Mesendoderm (in vitro differentiated cells): Measurements from ENCODE around the gene DLG4.
A peak's percentile ranks its signal among the peaks of the same experiment; 100 is the strongest.

Experiments
- DNase-seq: peaks from one replicate; pipeline ENCODE4 v3.0.0; 2013
- H2AK5ac ChIP-seq: 2 replicates; pipeline ENCODE4 v1.6.1; 2013; ENCODE audit warnings: low read length, inconsistent platforms
- H2BK120ac ChIP-seq: 2 replicates; pipeline ENCODE4 v1.6.1; 2013; ENCODE audit warnings: low read depth, mild to moderate bottlenecking, low read length, moderate library complexity, mixed read lengths
- H2BK15ac ChIP-seq: replicated peaks from 2 replicates; pipeline ENCODE4 v1.6.1; 2013; ENCODE audit warnings: low read depth, mild to moderate bottlenecking, moderate library complexity
- H2BK5ac ChIP-seq: 2 replicates; pipeline ENCODE4 v1.6.1; 2013; ENCODE audit warnings: low read length, inconsistent platforms
- H3K18ac ChIP-seq: 2 replicates; pipeline ENCODE4 v1.6.1; 2013; ENCODE audit warnings: mild to moderate bottlenecking, low read length, mixed read lengths
- H3K23ac ChIP-seq: one replicate; pipeline ENCODE4 v1.6.1; 2013; ENCODE audit warnings: low read length
- H3K27ac ChIP-seq: 2 replicates; pipeline ENCODE4 v1.5.1; 2013; ENCODE audit warnings: low read depth, mild to moderate bottlenecking, inconsistent platforms, low read length, moderate library complexity
- H3K27me3 ChIP-seq: 2 replicates; pipeline ENCODE4 v1.6.1; 2013; ENCODE audit warnings: low read length, control low read depth, mild to moderate bottlenecking, inconsistent platforms; ENCODE audit not compliant: insufficient read depth, poor library complexity
- H3K36me3 ChIP-seq: 2 replicates; pipeline ENCODE4 v1.6.1; 2013; ENCODE audit warnings: low read length, inconsistent platforms; ENCODE audit not compliant: control insufficient read depth, insufficient read depth
- H3K4ac ChIP-seq: one replicate; pipeline ENCODE4 v1.6.1; 2013; ENCODE audit warnings: low read depth, mild to moderate bottlenecking, low read length, moderate library complexity
- H3K4me1 ChIP-seq: 2 replicates; pipeline ENCODE4 v1.6.1; 2013; ENCODE audit warnings: low read depth, low read length, inconsistent platforms; ENCODE audit not compliant: control insufficient read depth
- H3K4me2 ChIP-seq: 2 replicates; pipeline ENCODE4 v1.6.1; 2013; ENCODE audit warnings: low read length
- H3K4me3 ChIP-seq: 2 replicates; pipeline ENCODE4 v1.5.1; 2013; ENCODE audit warnings: mild to moderate bottlenecking, low read length
- H3K56ac ChIP-seq: one replicate; pipeline ENCODE4 v1.6.1; 2013; ENCODE audit warnings: low read length
- H3K79me1 ChIP-seq: 2 replicates; pipeline ENCODE4 v1.6.1; 2013; ENCODE audit warnings: low read length, inconsistent platforms
- H3K79me2 ChIP-seq: 2 replicates; pipeline ENCODE4 v1.6.1; 2013; ENCODE audit warnings: mild to moderate bottlenecking, low read length; ENCODE audit not compliant: control insufficient read depth, insufficient read depth
- H3K9ac ChIP-seq: 2 replicates; pipeline ENCODE4 v1.6.1; 2013; ENCODE audit warnings: low read length, inconsistent platforms
- H4K5ac ChIP-seq: one replicate; pipeline ENCODE4 v1.6.1; 2013; ENCODE audit warnings: low read length
- H4K8ac ChIP-seq: one replicate; pipeline ENCODE4 v1.6.1; 2013; ENCODE audit warnings: low read depth, mild to moderate bottlenecking, control low read depth, low read length, moderate library complexity
- WGBS: extraction: QIAGEN DNeasy Blood & Tissue Kit; methylation state at CpG from one replicate; pipeline ENCODE4 v1.1.7; 2013; ENCODE audit warnings: low lambda C conversion rate, missing lambda C conversion rate; ENCODE audit not compliant: insufficient coverage; ENCODE audit errors: extremely low coverage; 5-methylcytosine and 5-hydroxymethylcytosine counted together

The DLG4 gene

GRCh38 chr17:7240375-7240774, 20.7 kb upstream of the DLG4 start:
- Histone ChIP-seq H3K79me1 (peaks cover 17% of the 10 kb centered on the region), H3K23ac (no peak overlapping the region), H4K8ac (no peak overlapping the region), H3K27me3 (no peaks in the 10 kb centered on the region), H3K36me3 (peaks cover 16% of the 10 kb centered on the region), H3K79me2 (peaks cover 45% of the 10 kb centered on the region), H3K18ac (no peak overlapping the region), H3K4ac (no peak overlapping the region), H3K27ac (no peak overlapping the region), H3K9ac (peak overlapping the region; percentile 100), H3K4me2 (no peak overlapping the region), H2BK15ac (no peak overlapping the region), H4K5ac (no peak overlapping the region), H2AK5ac (no peak overlapping the region), H3K4me1 (peaks cover 9% of the 10 kb centered on the region), H2BK120ac (no peak overlapping the region), H3K4me3 (no peak overlapping the region), H3K56ac (peak overlapping the region; percentile 100), H2BK5ac (no peak overlapping the region)
- DNase-seq = no peak
- no CpG with 5 or more reads among the region's 4 CpGs for WGBS

- H3K4me2 ChIP-seq = peak within 1 kb of the TSS; percentile 68
- H3K9ac ChIP-seq = peak within 1 kb of the TSS; percentile 99
- H4K8ac ChIP-seq = peak within 1 kb of the TSS; percentile 92
- DNase-seq = peak; percentile 100
- peak within 1 kb of the TSS; percentile 94 for H3K27ac ChIP-seq
- H3K4me3 ChIP-seq = peak within 1 kb of the TSS; percentile 99
- H3K56ac ChIP-seq = peak within 1 kb of the TSS; percentile 100
- peak within 1 kb of the TSS; percentile 73 for H2BK120ac ChIP-seq
- peak within 1 kb of the TSS; percentile 97 for H3K18ac ChIP-seq
- H2AK5ac ChIP-seq = peak within 1 kb of the TSS; percentile 81
- H3K27me3 ChIP-seq = no peaks in the 10 kb centered on the region
- H3K4me1 ChIP-seq = peaks cover 9% of the 10 kb centered on the region
- H3K23ac ChIP-seq = peak within 1 kb of the TSS; percentile 57
- peaks cover 19% of the 10 kb centered on the region for H3K36me3 ChIP-seq
- H4K5ac ChIP-seq = no peak within 1 kb of the TSS
- peak within 1 kb of the TSS; percentile 99 for H3K4ac ChIP-seq
- peaks cover 45% of the 10 kb centered on the region for H3K79me2 ChIP-seq
- H3K79me1 ChIP-seq = peaks cover 17% of the 10 kb centered on the region
- peak within 1 kb of the TSS; percentile 84 for H2BK5ac ChIP-seq
- no CpG with 5 or more reads among the region's 72 CpGs for WGBS
- H2BK15ac ChIP-seq = no peak within 1 kb of the TSS
Observed at GRCh38 chr17:7239091-7240027, 19.7 kb upstream of the DLG4 start, which contains the start of gene PHF23. PHF23 (minus strand) TSS chr17:7239457; CDS start chr17:7239279, 178 bp downstream.

GRCh38 chr17:7238420-7239090, 18.9 kb upstream of the DLG4 start:
- H3K23ac ChIP-seq = peak overlapping the region; percentile 57
- peaks cover 48% of the 10 kb centered on the region for H3K79me2 ChIP-seq
- peak overlapping the region; percentile 81 for H2AK5ac ChIP-seq
- H2BK5ac ChIP-seq = peak overlapping the region; percentile 84
- H3K4me2 ChIP-seq = peak overlapping the region; percentile 26
- H3K36me3 ChIP-seq = peaks cover 17% of the 10 kb centered on the region
- peak overlapping the region; percentile 97 for H3K18ac ChIP-seq
- no peak overlapping the region for H2BK15ac ChIP-seq
- peak overlapping the region; percentile 98 for H3K56ac ChIP-seq
- peak overlapping the region; percentile 73 for H2BK120ac ChIP-seq
- peak overlapping the region; percentile 99 for H3K9ac ChIP-seq
- peak overlapping the region; percentile 99 for H3K4me3 ChIP-seq
- H4K5ac ChIP-seq = no peak overlapping the region
- H3K27ac ChIP-seq = peak overlapping the region; percentile 94
- no CpG with 5 or more reads among the region's 39 CpGs for WGBS
- peak overlapping the region; percentile 99 for H3K4ac ChIP-seq
- H3K4me1 ChIP-seq = peaks cover 9% of the 10 kb centered on the region
- H3K27me3 ChIP-seq = no peaks in the 10 kb centered on the region
- H4K8ac ChIP-seq = peak overlapping the region; percentile 92
- peaks cover 17% of the 10 kb centered on the region for H3K79me1 ChIP-seq
- DNase-seq = no peak

GRCh38 chr17:7237761-7238419, 18.3 kb upstream of the DLG4 start:
- peak overlapping the region; percentile 73 for H2BK120ac ChIP-seq
- H3K4me1 ChIP-seq = peaks cover 9% of the 10 kb centered on the region
- peak overlapping the region; percentile 99 for H3K4me3 ChIP-seq
- no peak overlapping the region for H2BK5ac ChIP-seq
- no peak overlapping the region for H4K5ac ChIP-seq
- no peak overlapping the region for H2AK5ac ChIP-seq
- peak; percentile 71 for DNase-seq
- H3K27ac ChIP-seq = peak overlapping the region; percentile 94
- H3K4ac ChIP-seq = peak overlapping the region; percentile 99
- H3K79me2 ChIP-seq = peaks cover 53% of the 10 kb centered on the region
- H3K18ac ChIP-seq = peak overlapping the region; percentile 97
- H3K36me3 ChIP-seq = peaks cover 17% of the 10 kb centered on the region
- H2BK15ac ChIP-seq = no peak overlapping the region
- H3K4me2 ChIP-seq = peak overlapping the region; percentile 77
- peaks cover 19% of the 10 kb centered on the region for H3K79me1 ChIP-seq
- peak overlapping the region; percentile 85 for H3K23ac ChIP-seq
- no peaks in the 10 kb centered on the region for H3K27me3 ChIP-seq
- WGBS = no CpG with 5 or more reads among the region's 73 CpGs
- H3K9ac ChIP-seq = peak overlapping the region; percentile 99
- peak overlapping the region; percentile 98 for H3K56ac ChIP-seq
- no peak overlapping the region for H4K8ac ChIP-seq

- Histone ChIP-seq H2AK5ac (no peak overlapping the region), H3K4me2 (peak overlapping the region; percentile 77), H3K4me3 (peak overlapping the region; percentile 49), H3K23ac (no peak overlapping the region), H3K4me1 (peaks cover 12% of the 10 kb centered on the region), H3K9ac (peak overlapping the region; percentile 83), H3K18ac (no peak overlapping the region), H3K36me3 (peaks cover 17% of the 10 kb centered on the region), H3K79me2 (peaks cover 57% of the 10 kb centered on the region), H3K79me1 (peaks cover 19% of the 10 kb centered on the region), H3K4ac (no peak overlapping the region), H3K27ac (peak overlapping the region; percentile 94), H2BK5ac (no peak overlapping the region), H2BK120ac (no peak overlapping the region), H3K56ac (peak overlapping the region; percentile 80), H4K8ac (no peak overlapping the region), H3K27me3 (no peaks in the 10 kb centered on the region), H2BK15ac (no peak overlapping the region), H4K5ac (no peak overlapping the region)
- DNase-seq = no peak
- WGBS = no CpG with 5 or more reads among the region's 6 CpGs
Observed at GRCh38 chr17:7237266-7237760, 17.7 kb upstream of the DLG4 start.
